HPDE6-E6E7 (cell line): ENCODE measurements around the gene KCNMB1.

Source experiments
- DNase-seq: peaks from one replicate; pipeline ENCODE4 v3.0.0; 2011; ENCODE audit warnings: missing footprints; ENCODE audit errors: extremely low spot score

The KCNMB1 gene, protein sequence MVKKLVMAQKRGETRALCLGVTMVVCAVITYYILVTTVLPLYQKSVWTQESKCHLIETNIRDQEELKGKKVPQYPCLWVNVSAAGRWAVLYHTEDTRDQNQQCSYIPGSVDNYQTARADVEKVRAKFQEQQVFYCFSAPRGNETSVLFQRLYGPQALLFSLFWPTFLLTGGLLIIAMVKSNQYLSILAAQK

GRCh38 chr5:170388818-170389549 is at the start of gene KCNMB1:
Gene KCNMB1 (minus strand): TSS chr5:170389367. CDS start chr5:170385447, 3,920 bp downstream.
- DNase-seq: no peak

DNA sequence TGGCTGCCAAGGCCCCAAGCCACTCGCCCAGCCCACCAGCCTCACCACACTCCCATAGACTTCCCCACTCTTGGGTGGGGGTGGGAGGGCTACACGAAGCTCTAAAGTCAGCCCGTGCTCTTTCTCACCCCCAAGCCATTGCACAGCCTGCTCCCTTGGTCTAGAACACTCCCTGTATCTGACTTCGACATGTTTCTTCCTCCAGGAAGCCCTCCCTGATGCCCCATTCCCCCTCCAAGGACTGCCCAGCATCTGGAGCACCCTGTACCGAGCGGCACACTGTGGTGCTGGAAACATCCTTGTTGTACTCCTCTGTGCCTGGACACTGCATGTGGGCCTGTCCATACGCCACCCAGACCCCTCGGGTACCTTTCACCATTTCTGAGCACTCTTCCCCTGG is 49.4 kb upstream of the KCNMB1 start:
- no peak for DNase-seq

- no peak for DNase-seq
These were observed 48.6 kb upstream of the KCNMB1 start for GRCh38 chr5:170437621-170438375.

DNA sequence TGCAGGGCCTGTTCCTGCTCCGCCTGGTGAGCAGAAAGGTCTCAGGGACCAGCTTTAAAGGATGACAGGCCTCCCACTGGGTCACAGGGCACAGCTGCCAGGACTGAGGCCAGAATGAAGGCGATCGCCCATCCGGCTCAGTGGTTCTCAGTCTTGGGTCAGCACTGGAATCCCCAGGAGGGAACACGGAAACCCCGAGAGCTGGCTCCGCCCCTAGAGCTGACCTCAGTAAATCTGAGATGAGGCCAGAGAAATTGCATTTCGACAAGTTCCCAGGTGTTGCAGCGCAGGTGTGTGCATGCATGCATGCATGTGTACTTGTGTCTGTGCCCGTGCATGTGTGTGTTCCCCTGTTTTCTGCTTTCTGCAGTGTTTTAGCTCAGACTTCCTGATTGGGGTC is 47.2 kb upstream of the KCNMB1 start:
- DNase-seq: no peak

GRCh38 chr5:170434966-170435605 is 45.9 kb upstream of the KCNMB1 start:
- DNase-seq: peak; percentile 34

DNA sequence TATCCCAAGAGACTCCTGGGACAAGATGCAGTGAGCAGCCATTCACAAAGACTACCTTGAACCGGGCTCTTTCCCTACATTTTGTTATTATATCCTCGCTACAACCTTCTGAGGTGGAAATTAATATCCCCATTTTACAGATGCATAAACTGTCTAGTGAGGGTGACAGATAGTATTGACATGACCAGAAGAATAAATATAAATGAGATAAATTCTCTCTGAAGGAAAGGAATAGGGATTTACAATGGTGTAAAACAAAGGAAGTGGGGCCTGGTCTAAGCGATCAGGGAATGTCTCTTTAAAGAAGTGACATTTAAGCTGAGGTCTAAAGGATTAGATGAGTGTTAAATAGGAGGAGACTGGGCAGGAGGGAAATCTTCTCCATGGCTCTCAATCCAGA is 43.5 kb upstream of the KCNMB1 start:
- no peak for DNase-seq

DNA sequence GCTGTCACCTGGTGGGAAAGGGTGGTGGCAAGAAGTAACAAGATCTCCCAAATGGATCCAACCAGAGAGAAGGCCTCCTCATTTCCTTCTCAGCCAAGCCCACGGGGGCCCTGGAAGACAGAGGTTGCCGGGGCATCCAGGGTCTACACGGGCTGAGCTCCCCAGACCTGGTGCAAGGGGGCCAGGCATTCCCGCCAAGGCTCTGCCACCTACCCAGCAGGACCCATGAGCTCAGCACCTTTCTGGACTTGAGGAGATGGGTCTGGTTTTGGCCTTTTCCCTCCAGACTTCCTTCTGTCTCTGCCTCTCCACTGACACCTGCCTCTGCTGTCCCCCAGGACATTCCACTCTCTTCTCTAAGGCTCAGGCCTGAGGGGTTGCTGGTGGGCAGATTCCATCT is 42.4 kb upstream of the KCNMB1 start:
- no peak for DNase-seq

GRCh38 chr5:170430866-170431437 is 41.8 kb upstream of the KCNMB1 start:
- no peak for DNase-seq

GRCh38 chr5:170430256-170430655 is 41.1 kb upstream of the KCNMB1 start:
- DNase-seq: no peak

DNA sequence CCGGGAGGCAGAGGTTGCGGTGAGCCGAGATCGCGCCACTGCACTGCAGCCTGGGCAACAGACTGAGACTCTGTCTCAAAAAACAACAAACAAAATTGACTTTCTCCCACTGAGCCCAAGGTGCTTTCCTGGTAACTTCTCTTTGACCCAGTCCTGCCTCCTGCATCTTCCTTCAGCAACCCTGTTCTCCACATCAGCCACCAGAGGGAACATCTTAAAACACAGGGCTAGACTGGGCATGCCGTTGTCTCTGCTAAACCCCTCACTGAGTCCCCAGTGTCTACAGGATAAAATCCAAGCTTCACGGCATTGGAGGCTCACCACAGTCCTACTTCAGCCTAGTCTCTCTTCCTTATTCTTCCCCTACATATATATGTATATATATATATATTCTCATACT is 39.8 kb upstream of the KCNMB1 start:
- no peak for DNase-seq

DNA sequence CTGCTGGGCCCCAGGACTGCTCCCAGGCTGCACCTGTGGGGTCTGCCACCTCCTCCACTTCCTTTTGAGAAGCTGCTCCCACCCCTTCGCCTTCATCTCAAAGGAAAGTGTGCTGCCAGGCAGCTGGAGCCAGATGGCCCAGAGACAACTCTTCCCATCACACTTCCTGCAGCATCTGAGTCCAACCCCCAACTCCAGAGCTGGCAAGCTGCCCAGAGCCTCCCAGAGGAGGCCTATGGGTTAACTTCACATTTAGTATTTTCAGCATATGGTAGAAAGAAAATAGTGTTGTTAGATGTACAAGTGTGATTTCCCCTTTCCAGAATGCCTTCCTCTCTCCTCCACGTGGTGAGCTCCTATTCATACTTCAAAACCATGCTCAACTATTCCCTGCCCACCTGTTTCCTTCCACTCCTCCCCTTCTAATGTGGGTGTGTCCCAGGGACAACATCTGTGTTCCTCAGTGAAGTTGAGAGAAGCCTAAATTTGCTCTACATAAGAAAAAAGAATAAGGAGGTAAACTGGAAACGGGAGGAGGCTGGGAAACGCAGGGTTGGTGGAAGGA is 38.6 kb upstream of the KCNMB1 start:
- no peak for DNase-seq

DNA sequence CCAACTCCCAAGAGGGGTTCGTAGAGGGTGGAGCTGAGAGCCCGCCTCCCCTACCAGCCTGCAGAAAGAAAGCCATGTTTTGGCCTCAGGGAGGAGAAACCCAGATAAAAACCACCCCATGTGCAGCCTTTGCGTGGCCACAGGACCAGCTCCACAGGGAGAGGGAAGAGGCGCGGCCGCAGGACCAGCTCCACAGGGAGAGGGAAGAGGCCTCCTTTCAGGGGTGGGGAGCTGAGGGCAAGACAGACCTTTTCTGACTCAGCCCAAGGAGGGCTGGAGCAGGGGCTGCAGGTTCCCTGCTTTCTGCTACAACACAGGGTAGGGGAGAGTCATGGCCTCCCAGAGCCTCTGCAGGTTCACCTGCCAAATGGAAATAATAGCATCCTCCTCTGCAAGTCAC is 37.6 kb upstream of the KCNMB1 start:
- no peak for DNase-seq

- DNase-seq: no peak
These were observed 37.1 kb upstream of the KCNMB1 start for GRCh38 chr5:170426149-170426767.

GRCh38 chr5:170425731-170426130 is 36.6 kb upstream of the KCNMB1 start:
- DNase-seq: no peak

GRCh38 chr5:170424629-170425028 is 35.5 kb upstream of the KCNMB1 start:
- DNase-seq: no peak

DNA sequence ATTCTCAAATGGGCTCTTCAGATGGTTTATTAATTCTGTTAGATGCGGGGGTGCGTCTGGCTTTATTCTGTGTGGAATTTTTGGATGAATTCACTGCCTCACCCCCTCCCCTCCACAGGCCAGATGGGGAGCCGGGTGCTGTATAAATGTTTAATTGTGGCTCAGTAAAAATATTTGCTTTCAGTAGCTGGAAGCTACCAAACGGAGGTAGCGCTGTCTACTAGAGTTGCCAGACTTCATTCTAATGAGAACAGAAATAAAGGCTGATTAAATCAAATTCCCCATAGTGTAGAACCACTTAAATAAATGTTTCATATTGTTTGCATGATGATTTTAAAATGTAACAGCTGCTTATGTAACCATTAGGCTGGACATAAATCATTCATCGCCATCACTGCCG is 34.5 kb upstream of the KCNMB1 start:
- no peak for DNase-seq

DNA sequence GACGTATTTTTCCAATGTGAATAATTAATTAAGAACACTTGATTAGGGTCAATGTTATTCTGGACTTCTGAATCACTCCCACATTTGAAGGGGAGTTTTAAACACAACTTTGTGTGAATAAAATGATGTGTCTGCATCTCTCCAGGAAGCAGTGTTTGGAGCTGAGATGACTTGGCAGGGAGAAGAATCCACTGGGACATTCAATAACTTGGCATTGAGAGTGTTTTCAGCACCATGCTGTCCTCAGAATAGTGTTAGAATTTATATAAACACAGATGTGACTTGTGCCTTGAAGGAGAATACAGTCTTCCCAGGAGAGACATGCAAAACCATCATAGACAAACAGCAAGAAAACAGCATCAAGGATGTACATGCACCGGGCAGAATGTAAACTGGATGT is 32.7 kb upstream of the KCNMB1 start:
- DNase-seq: no peak

DNA sequence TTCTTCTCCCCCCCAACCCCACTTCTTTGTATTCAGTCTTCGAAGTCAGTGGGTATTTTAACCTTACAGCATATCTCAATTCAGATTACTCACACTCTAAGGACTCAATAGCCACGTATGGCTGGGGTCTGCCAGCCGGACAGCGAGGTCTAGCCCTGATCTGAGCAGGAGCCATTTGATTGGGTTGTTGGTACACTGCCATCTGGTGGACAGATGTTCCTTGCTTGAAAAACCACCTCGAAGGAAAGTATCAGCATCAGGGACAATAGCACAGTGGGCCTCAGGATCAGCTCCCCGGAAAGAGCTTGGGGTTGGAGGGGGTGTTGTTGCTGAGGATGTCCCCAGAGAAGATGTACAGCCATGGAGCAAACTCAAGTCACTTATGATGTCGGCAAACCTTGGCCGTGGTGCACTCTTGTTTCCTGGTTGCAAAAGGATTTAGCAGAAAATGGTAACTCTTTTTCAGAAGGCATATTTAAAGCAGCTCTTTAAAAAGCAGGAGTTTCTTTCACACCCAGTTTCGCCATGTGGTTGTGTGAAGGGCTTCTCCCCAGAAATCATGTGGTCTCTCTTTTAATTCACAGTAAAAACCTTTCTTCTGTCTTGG is 31.7 kb upstream of the KCNMB1 start:
- DNase-seq: peak; percentile 64

DNA sequence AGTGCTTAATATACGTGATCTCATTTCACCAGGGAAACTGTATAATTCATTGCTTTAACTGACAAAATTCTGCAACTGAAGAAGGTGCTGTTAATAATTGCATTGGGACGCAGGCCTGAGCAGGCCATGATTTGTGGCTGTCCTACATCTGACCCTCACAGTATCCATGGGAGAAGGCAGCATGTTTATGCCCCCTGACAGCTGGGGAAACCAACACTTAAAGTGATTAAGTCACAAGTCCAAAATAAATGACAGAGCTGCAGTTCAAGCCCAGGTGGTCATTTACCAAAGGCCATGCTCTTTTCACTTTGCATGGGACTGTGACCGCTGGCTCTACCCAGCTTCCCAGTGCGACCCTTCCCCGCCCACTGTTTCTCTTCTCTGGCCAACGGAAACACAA is 30.5 kb upstream of the KCNMB1 start:
- DNase-seq: no peak

DNA sequence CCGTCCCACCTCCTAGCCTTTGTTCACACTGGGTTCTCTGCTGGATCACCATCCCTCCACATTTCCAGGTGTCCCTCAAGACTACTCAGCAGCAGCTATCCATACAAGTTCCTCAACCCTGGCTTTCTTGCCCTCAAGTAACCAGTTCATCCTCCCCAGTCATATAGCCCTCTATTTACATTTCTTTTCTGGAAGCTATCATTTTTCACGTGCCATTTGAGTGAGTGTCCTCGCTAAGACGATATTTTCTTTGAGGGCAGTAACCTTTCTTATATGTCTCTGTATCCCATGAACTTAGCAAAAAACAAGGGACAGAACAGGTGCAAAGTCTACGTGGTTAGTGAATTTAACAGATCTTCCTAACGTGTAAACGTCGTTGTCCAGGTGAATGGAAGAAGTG is 29.6 kb upstream of the KCNMB1 start:
- no peak for DNase-seq

- DNase-seq: no peak
These were observed 27.4 kb upstream of the KCNMB1 start for GRCh38 chr5:170416526-170416925.
